ENCODE data around the gene CDH23.

DNA sequence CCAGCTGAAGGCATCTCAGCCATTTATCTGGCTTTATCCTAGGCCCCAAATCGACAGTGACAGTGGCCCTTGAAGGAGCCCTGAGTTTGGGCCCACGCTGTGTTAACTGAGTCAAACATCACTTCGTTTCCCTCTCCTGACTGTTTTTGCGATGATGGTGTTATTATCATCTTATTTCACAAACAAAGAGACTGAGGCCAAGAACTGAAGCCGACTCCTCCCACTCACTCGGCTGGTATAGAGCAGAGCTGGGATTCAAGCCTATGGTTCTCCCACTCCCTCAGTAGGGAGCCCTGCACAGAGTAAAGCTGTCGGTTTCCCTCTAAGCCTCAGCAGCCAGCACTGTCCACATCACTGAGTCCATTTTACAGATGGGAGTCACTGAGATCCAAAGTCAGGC, 141.0 kb downstream of the CDH23 start:
- TF ChIP-seq, protein P1, sequence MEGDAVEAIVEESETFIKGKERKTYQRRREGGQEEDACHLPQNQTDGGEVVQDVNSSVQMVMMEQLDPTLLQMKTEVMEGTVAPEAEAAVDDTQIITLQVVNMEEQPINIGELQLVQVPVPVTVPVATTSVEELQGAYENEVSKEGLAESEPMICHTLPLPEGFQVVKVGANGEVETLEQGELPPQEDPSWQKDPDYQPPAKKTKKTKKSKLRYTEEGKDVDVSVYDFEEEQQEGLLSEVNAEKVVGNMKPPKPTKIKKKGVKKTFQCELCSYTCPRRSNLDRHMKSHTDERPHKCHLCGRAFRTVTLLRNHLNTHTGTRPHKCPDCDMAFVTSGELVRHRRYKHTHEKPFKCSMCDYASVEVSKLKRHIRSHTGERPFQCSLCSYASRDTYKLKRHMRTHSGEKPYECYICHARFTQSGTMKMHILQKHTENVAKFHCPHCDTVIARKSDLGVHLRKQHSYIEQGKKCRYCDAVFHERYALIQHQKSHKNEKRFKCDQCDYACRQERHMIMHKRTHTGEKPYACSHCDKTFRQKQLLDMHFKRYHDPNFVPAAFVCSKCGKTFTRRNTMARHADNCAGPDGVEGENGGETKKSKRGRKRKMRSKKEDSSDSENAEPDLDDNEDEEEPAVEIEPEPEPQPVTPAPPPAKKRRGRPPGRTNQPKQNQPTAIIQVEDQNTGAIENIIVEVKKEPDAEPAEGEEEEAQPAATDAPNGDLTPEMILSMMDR (IDR thresholded peaks at IDR 0.05; ENCODE audit: poor library complexity, severe bottlenecking), result no peak
- no peak for TF ChIP-seq MXI1 (conservative IDR thresholded peaks at IDR 0.05; ENCODE audit: poor library complexity, severe bottlenecking)
- no peak for TF ChIP-seq POLR2AphosphoS5 (IDR thresholded peaks at IDR 0.05)
- TF ChIP-seq EP300 (conservative IDR thresholded peaks at IDR 0.05; ENCODE audit: poor library complexity, severe bottlenecking), result no peak
- no peak for TF ChIP-seq RAD21 (conservative IDR thresholded peaks at IDR 0.05)
- TF ChIP-seq, protein P2, sequence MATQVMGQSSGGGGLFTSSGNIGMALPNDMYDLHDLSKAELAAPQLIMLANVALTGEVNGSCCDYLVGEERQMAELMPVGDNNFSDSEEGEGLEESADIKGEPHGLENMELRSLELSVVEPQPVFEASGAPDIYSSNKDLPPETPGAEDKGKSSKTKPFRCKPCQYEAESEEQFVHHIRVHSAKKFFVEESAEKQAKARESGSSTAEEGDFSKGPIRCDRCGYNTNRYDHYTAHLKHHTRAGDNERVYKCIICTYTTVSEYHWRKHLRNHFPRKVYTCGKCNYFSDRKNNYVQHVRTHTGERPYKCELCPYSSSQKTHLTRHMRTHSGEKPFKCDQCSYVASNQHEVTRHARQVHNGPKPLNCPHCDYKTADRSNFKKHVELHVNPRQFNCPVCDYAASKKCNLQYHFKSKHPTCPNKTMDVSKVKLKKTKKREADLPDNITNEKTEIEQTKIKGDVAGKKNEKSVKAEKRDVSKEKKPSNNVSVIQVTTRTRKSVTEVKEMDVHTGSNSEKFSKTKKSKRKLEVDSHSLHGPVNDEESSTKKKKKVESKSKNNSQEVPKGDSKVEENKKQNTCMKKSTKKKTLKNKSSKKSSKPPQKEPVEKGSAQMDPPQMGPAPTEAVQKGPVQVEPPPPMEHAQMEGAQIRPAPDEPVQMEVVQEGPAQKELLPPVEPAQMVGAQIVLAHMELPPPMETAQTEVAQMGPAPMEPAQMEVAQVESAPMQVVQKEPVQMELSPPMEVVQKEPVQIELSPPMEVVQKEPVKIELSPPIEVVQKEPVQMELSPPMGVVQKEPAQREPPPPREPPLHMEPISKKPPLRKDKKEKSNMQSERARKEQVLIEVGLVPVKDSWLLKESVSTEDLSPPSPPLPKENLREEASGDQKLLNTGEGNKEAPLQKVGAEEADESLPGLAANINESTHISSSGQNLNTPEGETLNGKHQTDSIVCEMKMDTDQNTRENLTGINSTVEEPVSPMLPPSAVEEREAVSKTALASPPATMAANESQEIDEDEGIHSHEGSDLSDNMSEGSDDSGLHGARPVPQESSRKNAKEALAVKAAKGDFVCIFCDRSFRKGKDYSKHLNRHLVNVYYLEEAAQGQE (IDR thresholded peaks at IDR 0.05; ENCODE audit: borderline replicate concordance), result no peak
- no peak for TF ChIP-seq EZH2 (IDR thresholded peaks at IDR 0.05; ENCODE audit: borderline replicate concordance, insufficient read depth, low read length, poor library complexity, severe bottlenecking)
- no peak for TF ChIP-seq TAF1 (IDR thresholded peaks at IDR 0.05; ENCODE audit: low read depth)
- TF ChIP-seq SMC3 (conservative IDR thresholded peaks at IDR 0.05; ENCODE audit: poor library complexity), result no peak

All from neural cell (in vitro differentiated cells).